K562 (cell line): ENCODE data around the gene MMS22L. TPM values are rescaled to one million over a fixed set of nuclear protein-coding genes. Genes with fewer than 3 reads are reported as not detected.

Source experiments
- CHD2 ChIP-seq: IDR thresholded peaks from 2 replicates; pipeline ENCODE4 v1.6.1; 2011; ENCODE audit warnings: low read depth, low read length
- CTBP1 ChIP-seq: fragments of 450-650 bp; IDR thresholded peaks from 2 replicates; pipeline ENCODE4 v1.6.1; 2016; ENCODE audit warnings: borderline replicate concordance
- DIDO1 ChIP-seq: fragments of 450-650 bp; IDR thresholded peaks from 2 replicates; pipeline ENCODE4 v1.6.1; 2016; ENCODE audit warnings: low read depth, missing biosample characterization, missing genetic modification characterization
- JUND ChIP-seq, 2 experiments: IDR thresholded peaks; 2 replicates in 1 of 2; 3 replicates in 1 of 2; pipeline ENCODE4 v1.6.1; 2011; ENCODE audit warnings: borderline replicate concordance in 2 of 2, low read depth in 2 of 2, low read length in 2 of 2, improper control_type of control experiment in 1 of 2, missing biosample characterization in 1 of 2, missing genetic modification characterization in 1 of 2, missing genetic modification reagents in 1 of 2
- KHSRP ChIP-seq: fragments of 450-650 bp; IDR thresholded peaks from 2 replicates; pipeline ENCODE4 v1.6.1; 2017
- RBBP5 ChIP-seq: fragments of 200-600 bp; sonication (generic); IDR thresholded peaks from 2 replicates; pipeline ENCODE4 v1.6.1; 2012; ENCODE audit warnings: borderline replicate concordance, mild to moderate bottlenecking, low read length, control low read depth, inconsistent platforms; ENCODE audit not compliant: insufficient read depth, poor library complexity, severe bottlenecking
- SETDB1 ChIP-seq: IDR thresholded peaks from one replicate; pipeline ENCODE4 v1.6.1; 2012; ENCODE audit warnings: low read length, control low read depth, inconsistent platforms
- TAL1 ChIP-seq: fragments of 450-650 bp; IDR thresholded peaks from 2 replicates; pipeline ENCODE4 v1.6.1; 2016; ENCODE audit warnings: mild to moderate bottlenecking
- U2AF2 ChIP-seq: fragments of 200-400 bp; formaldehyde crosslinking; optimal IDR thresholded peaks from 2 replicates; pipeline ENCODE3; 2017; ENCODE audit warnings: low read depth, mild to moderate bottlenecking, low read length
- polyA plus RNA-seq, 8 experiments: library from polyadenylated mRNA; depleted of rRNA in 4 of 8; stranded (reverse) in 5 of 8; unstranded in 3 of 8; fragments of >200 nt; fragmentation: Nextera tagmentation in 2 of 8; fragmentation: Illumina TruSeq in 1 of 8; extraction: Ambion mirVana in 2 of 8; extraction: Trizol in 1 of 8; gene quantifications; 2 replicates each; pipeline versions ENCODE4 v1.2.1 to v1.2.3, GENCODE V29; 2011 to 2014; ENCODE audit warnings: inconsistent platforms in 1 of 8, missing spikeins in 1 of 8
- total RNA-seq, 7 experiments: library from RNA; depleted of rRNA in 6 of 7; stranded (reverse); fragments of >200 nt in 6 of 7; fragmentation: Illumina TruSeq in 2 of 7; extraction: Trizol in 2 of 7; gene quantifications; 2 replicates each; pipeline versions ENCODE4 v1.2.1 to v1.2.3, GENCODE V29; 2011 to 2021; ENCODE audit warnings: low replicate concordance in 1 of 7
- TF ChIP-seq, protein P1 (sequence below): fragments of 450-650 bp; IDR thresholded peaks from 2 replicates; pipeline ENCODE4 v1.6.1; 2016; ENCODE audit warnings: low read depth

Gene MMS22L
- total and polyA plus RNA-seq, 9 of the 15 experiments (the other 6 are each of a cell fraction or from before 2014, with no cell fraction given) = 13.0 to 59.5 (median 26.9) TPM

GRCh38 chr6:97215157-97215769, 67.8 kb downstream of the MMS22L start (continued):
- TF ChIP-seq, protein P1, sequence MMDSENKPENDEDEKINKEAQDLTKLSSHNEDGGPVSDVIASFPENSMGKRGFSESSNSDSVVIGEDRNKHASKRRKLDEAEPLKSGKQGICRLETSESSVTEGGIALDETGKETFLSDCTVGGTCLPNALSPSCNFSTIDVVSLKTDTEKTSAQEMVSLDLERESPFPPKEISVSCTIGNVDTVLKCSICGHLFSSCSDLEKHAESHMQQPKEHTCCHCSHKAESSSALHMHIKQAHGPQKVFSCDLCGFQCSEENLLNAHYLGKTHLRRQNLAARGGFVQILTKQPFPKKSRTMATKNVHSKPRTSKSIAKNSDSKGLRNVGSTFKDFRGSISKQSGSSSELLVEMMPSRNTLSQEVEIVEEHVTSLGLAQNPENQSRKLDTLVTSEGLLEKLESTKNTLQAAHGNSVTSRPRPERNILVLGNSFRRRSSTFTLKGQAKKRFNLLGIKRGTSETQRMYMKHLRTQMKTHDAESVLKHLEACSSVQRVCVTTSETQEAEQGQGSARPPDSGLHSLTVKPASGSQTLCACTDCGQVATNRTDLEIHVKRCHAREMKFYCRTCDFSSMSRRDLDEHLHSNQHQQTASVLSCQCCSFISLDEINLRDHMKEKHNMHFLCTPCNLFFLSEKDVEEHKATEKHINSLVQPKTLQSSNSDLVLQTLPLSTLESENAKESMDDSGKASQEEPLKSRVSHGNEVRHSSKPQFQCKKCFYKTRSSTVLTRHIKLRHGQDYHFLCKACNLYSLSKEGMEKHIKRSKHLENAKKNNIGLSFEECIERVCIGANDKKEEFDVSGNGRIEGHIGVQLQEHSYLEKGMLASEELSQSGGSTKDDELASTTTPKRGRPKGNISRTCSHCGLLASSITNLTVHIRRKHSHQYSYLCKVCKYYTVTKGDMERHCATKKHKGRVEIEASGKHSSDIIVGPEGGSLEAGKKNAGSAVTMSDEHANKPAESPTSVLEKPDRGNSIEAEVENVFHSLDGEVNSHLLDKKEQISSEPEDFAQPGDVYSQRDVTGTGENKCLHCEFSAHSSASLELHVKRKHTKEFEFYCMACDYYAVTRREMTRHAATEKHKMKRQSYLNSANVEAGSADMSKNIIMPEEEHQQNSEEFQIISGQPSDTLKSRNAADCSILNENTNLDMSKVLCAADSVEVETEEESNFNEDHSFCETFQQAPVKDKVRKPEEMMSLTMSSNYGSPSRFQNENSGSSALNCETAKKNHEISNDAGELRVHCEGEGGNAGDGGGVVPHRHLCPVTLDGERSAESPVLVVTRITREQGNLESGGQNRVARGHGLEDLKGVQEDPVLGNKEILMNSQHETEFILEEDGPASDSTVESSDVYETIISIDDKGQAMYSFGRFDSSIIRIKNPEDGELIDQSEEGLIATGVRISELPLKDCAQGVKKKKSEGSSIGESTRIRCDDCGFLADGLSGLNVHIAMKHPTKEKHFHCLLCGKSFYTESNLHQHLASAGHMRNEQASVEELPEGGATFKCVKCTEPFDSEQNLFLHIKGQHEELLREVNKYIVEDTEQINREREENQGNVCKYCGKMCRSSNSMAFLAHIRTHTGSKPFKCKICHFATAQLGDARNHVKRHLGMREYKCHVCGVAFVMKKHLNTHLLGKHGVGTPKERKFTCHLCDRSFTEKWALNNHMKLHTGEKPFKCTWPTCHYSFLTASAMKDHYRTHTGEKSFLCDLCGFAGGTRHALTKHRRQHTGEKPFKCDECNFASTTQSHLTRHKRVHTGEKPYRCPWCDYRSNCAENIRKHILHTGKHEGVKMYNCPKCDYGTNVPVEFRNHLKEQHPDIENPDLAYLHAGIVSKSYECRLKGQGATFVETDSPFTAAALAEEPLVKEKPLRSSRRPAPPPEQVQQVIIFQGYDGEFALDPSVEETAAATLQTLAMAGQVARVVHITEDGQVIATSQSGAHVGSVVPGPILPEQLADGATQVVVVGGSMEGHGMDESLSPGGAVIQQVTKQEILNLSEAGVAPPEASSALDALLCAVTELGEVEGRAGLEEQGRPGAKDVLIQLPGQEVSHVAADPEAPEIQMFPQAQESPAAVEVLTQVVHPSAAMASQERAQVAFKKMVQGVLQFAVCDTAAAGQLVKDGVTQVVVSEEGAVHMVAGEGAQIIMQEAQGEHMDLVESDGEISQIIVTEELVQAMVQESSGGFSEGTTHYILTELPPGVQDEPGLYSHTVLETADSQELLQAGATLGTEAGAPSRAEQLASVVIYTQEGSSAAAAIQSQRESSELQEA = no peak
- no peak for TF ChIP-seq U2AF2
- TF ChIP-seq DIDO1 (tag) = no peak
- no peak for TF ChIP-seq CHD2
- TF ChIP-seq SETDB1 = no peak
- no peak for TF ChIP-seq KHSRP
- TF ChIP-seq CTBP1 = peak; percentile 28; the same call in 1 of the 2 replicates
- TF ChIP-seq JUND (IDR thresholded peaks at IDR 0.05; ENCODE audit: borderline replicate concordance, low read depth, low read length) = peak; percentile 70
- peak; percentile 66; the same call in 2 of the 3 replicates for TF ChIP-seq JUND (tag; IDR thresholded peaks at IDR 0.05; ENCODE audit: borderline replicate concordance, low read depth, low read length)
- TF ChIP-seq RBBP5 = no peak
- TF ChIP-seq TAL1 = no peak
